ENCODE measurements around the gene MORC1.
"Not testable (repeated sequence)": the region's sequence is repeated elsewhere in the genome, so short reads cannot be mapped to it uniquely, and the experiment has no call there.

The MORC1 gene

GRCh38 chr3:109140318-109140717 is 22.4 kb upstream of the MORC1 start:
- H3K4me1 ChIP-seq (ENCODE audit: low read length), result no peaks in the 10 kb centered on the region
- TF ChIP-seq CTCF (IDR thresholded peaks at IDR 0.05; ENCODE audit: low read depth, low read length) (no peak), EZH2phosphoT487 (IDR thresholded peaks at IDR 0.05; ENCODE audit: low read depth) (no peak)
- H3K9ac ChIP-seq (ENCODE audit: low read length), result no peak overlapping the region
- no peaks in the 10 kb centered on the region for H3K9me3 ChIP-seq (ENCODE audit: insufficient read depth, low read length)
- H4K20me1 ChIP-seq (ENCODE audit: insufficient read depth, low read length), result no peaks in the 10 kb centered on the region
- no peak overlapping the region for H3K4me2 ChIP-seq (ENCODE audit: low read length)
- no peak overlapping the region for H3K4me3 ChIP-seq (ENCODE audit: low read length)
- H2AFZ ChIP-seq (ENCODE audit: low read depth, low read length), result no peak overlapping the region
- no peak overlapping the region for H3K27ac ChIP-seq (ENCODE audit: low read length)
- H3K36me3 ChIP-seq (replicated peaks; ENCODE audit: low read depth, low read length), result no peaks in the 10 kb centered on the region
- H3K27me3 ChIP-seq (ENCODE audit: low read depth, low read length), result no peaks in the 10 kb centered on the region
- no peaks in the 10 kb centered on the region for H3K79me2 ChIP-seq (ENCODE audit: low read length)

GRCh38 chr3:109137761-109138160 is 19.8 kb upstream of the MORC1 start:
- Histone ChIP-seq H3K36me3 (replicated peaks; ENCODE audit: low read depth, low read length) (no peaks in the 10 kb centered on the region), H3K4me1 (ENCODE audit: low read length) (no peaks in the 10 kb centered on the region), H3K27ac (ENCODE audit: low read length) (no peak overlapping the region), H2AFZ (ENCODE audit: low read depth, low read length) (no peak overlapping the region), H4K20me1 (ENCODE audit: insufficient read depth, low read length) (no peaks in the 10 kb centered on the region), H3K79me2 (ENCODE audit: low read length) (no peaks in the 10 kb centered on the region), H3K4me3 (ENCODE audit: low read length) (no peak overlapping the region), H3K9me3 (ENCODE audit: insufficient read depth, low read length) (no peaks in the 10 kb centered on the region), H3K27me3 (ENCODE audit: low read depth, low read length) (no peaks in the 10 kb centered on the region), H3K4me2 (ENCODE audit: low read length) (no peak overlapping the region), H3K9ac (ENCODE audit: low read length) (no peak overlapping the region)
- TF ChIP-seq EZH2phosphoT487 (IDR thresholded peaks at IDR 0.05; ENCODE audit: low read depth) (no peak), CTCF (IDR thresholded peaks at IDR 0.05; ENCODE audit: low read depth, low read length) (no peak)

GRCh38 chr3:109136523-109136922 is 18.6 kb upstream of the MORC1 start, which contains the start of gene C3orf85:
Gene C3orf85 (plus strand): TSS chr3:109136719. CDS start chr3:109136848, 129 bp downstream.
- Histone ChIP-seq H3K27me3 (ENCODE audit: low read depth, low read length) (no peaks in the 10 kb centered on the region), H2AFZ (ENCODE audit: low read depth, low read length) (no peak within 1 kb of the TSS), H3K4me1 (ENCODE audit: low read length) (no peaks in the 10 kb centered on the region), H4K20me1 (ENCODE audit: insufficient read depth, low read length) (no peaks in the 10 kb centered on the region), H3K79me2 (ENCODE audit: low read length) (no peaks in the 10 kb centered on the region), H3K9me3 (ENCODE audit: insufficient read depth, low read length) (no peaks in the 10 kb centered on the region), H3K4me2 (ENCODE audit: low read length) (no peak within 1 kb of the TSS), H3K27ac (ENCODE audit: low read length) (no peak within 1 kb of the TSS), H3K36me3 (replicated peaks; ENCODE audit: low read depth, low read length) (no peaks in the 10 kb centered on the region), H3K4me3 (ENCODE audit: low read length) (no peak within 1 kb of the TSS), H3K9ac (ENCODE audit: low read length) (no peak within 1 kb of the TSS)
- TF ChIP-seq EZH2phosphoT487 (IDR thresholded peaks at IDR 0.05; ENCODE audit: low read depth), result no peak

GRCh38 chr3:109133474-109133816 is 15.5 kb upstream of the MORC1 start:
- H3K9me3 ChIP-seq (ENCODE audit: insufficient read depth, low read length); H3K27ac ChIP-seq (ENCODE audit: low read length); H3K27me3 ChIP-seq (ENCODE audit: low read depth, low read length); H4K20me1 ChIP-seq (ENCODE audit: insufficient read depth, low read length); H3K9ac ChIP-seq (ENCODE audit: low read length); H2AFZ ChIP-seq (ENCODE audit: low read depth, low read length); H3K4me2 ChIP-seq (ENCODE audit: low read length); H3K36me3 ChIP-seq (replicated peaks; ENCODE audit: low read depth, low read length); H3K79me2 ChIP-seq (ENCODE audit: low read length); H3K4me1 ChIP-seq (ENCODE audit: low read length); H3K4me3 ChIP-seq (ENCODE audit: low read length): not testable (repeated sequence)

- TF ChIP-seq CTCF (IDR thresholded peaks at IDR 0.05; ENCODE audit: low read depth, low read length), result no peak
- TF ChIP-seq EZH2phosphoT487 (IDR thresholded peaks at IDR 0.05; ENCODE audit: low read depth), result no peak
- H3K36me3 ChIP-seq (replicated peaks; ENCODE audit: low read depth, low read length), result no peaks in the 10 kb centered on the region
- no peak overlapping the region for H3K4me3 ChIP-seq (ENCODE audit: low read length)
- H2AFZ ChIP-seq (ENCODE audit: low read depth, low read length), result no peak overlapping the region
- H3K9ac ChIP-seq (ENCODE audit: low read length), result no peak overlapping the region
- H3K27ac ChIP-seq (ENCODE audit: low read length), result no peak overlapping the region
- no peaks in the 10 kb centered on the region for H4K20me1 ChIP-seq (ENCODE audit: insufficient read depth, low read length)
- no peaks in the 10 kb centered on the region for H3K27me3 ChIP-seq (ENCODE audit: low read depth, low read length)
- H3K79me2 ChIP-seq (ENCODE audit: low read length), result no peaks in the 10 kb centered on the region
- H3K4me1 ChIP-seq (ENCODE audit: low read length), result no peaks in the 10 kb centered on the region
- no peak overlapping the region for H3K4me2 ChIP-seq (ENCODE audit: low read length)
- no peaks in the 10 kb centered on the region for H3K9me3 ChIP-seq (ENCODE audit: insufficient read depth, low read length)
Measured at GRCh38 chr3:109132801-109133473, 15.0 kb upstream of the MORC1 start.

Data from OCI-LY3 (cell line).